HG03139 (cell line): ENCODE data around the gene RPTN.

Experiments used
- ATAC-seq: cut with Tn5 transposase; IDR thresholded peaks from one replicate; pipeline ENCODE4 v1.9.1; 2021; ENCODE audit not compliant: unreplicated experiment

Gene RPTN

GRCh38 chr1:152112101-152112884, 46.7 kb downstream of the RPTN start:
- no peak for ATAC-seq

- no peak for ATAC-seq
These were observed 47.5 kb downstream of the RPTN start for GRCh38 chr1:152111515-152111968.

GRCh38 chr1:152110860-152111514, 48.0 kb downstream of the RPTN start:
- no peak for ATAC-seq

- ATAC-seq = no peak
These were observed 48.6 kb downstream of the RPTN start for GRCh38 chr1:152110365-152110859.

GRCh38 chr1:152109998-152110294, 49.1 kb downstream of the RPTN start:
- ATAC-seq = no peak

DNA sequence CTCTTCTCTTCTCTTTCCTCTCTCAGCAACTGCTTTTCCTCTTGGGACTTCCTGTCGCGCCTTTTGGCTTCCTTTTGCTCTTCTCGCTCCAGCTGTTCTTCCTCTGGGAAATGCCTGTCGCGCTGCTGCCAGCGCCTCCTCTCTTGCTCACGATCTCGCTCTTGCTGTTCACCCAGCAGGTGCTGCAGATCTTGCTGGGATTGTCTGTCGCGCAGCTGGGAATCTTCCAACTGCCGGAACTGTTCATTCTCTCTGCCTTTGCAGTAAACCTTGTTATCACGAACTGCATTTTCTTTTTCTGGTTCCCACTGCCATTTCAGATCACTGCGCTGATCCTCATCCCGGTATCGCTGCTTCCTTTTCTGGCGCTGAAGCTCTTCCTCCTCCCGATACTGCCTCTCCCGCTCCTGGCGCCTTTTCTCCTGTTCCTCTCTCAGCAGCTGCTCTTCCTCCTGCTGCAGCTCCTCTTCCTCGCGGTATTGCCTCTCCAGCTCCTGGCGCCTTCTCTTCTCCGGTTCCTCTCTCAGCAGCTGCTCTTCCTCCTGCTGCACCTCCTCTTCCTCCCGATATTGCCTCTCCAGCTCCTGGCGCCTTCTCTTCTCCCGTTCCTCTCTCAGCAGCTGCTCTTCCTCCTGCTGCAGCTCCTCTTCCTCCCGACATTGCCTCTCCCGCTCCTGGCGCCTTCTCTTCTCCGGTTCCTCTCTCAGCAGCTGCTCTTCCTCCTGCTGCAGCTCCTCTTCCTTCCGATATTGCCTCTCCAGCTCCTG, 49.6 kb downstream of the RPTN start:
- ATAC-seq = no peak

DNA sequence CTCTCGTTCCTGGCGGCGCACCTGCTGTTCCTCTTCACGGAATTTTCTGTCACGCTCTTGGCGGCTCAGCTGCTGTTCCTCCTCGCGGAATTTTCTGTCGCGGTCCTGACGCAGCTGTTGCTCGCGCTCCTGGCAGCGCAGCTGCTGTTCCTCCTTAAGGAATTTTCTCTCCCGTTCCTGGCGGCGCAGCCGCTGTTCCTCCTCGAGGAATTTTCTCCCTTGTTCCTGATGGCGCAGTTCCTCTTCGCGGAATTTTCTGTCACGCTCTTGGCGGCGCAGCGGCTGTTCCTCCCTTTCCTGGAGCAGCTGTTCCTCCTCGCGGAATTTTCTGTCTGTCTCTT, 50.2 kb downstream of the RPTN start:
- ATAC-seq = no peak

DNA sequence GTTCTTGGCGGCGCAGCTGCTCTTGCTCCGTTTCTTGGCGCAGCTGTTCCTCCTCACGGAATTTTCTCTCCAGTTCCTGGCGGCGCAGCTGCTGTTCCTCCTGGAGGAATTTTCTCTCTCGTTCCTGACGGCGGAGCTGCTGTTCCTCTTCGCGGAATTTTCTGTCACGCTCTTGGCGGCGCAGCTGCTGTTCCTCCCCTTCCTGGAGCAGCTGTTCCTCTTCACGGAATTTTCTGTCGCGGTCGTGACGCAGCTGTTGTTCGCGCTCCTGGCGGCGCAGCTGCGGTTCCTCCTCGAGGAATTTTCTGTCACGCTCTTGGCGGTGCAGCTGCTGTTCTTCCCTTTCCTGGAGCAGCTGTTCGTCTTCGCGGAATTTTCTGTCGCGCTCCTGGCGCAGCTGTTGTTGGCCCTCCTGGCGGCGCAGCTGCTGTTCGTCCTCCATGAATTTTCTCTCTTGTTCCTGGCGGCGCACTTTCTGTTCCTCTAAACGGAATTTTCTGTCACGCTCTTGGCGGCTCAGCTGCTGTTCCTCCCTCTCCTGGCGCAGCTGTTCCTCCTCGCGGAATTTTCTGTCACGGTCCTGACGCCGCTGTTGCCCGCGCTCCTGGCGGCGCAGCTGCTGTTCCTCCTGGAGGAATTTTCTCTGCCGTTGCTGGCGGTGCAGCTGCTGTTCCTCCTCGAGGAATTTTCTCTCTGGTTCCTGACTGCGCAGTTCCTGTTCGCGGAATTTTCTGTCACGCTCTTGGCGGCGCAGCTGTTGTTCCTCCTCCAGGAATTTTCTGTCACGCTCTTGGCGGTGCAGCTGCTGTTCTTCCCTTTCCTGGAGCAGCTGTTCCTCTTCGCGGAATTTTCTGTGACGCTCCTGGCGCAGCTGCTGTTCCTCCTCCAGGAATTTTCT, 50.8 kb downstream of the RPTN start:
- no peak for ATAC-seq

DNA sequence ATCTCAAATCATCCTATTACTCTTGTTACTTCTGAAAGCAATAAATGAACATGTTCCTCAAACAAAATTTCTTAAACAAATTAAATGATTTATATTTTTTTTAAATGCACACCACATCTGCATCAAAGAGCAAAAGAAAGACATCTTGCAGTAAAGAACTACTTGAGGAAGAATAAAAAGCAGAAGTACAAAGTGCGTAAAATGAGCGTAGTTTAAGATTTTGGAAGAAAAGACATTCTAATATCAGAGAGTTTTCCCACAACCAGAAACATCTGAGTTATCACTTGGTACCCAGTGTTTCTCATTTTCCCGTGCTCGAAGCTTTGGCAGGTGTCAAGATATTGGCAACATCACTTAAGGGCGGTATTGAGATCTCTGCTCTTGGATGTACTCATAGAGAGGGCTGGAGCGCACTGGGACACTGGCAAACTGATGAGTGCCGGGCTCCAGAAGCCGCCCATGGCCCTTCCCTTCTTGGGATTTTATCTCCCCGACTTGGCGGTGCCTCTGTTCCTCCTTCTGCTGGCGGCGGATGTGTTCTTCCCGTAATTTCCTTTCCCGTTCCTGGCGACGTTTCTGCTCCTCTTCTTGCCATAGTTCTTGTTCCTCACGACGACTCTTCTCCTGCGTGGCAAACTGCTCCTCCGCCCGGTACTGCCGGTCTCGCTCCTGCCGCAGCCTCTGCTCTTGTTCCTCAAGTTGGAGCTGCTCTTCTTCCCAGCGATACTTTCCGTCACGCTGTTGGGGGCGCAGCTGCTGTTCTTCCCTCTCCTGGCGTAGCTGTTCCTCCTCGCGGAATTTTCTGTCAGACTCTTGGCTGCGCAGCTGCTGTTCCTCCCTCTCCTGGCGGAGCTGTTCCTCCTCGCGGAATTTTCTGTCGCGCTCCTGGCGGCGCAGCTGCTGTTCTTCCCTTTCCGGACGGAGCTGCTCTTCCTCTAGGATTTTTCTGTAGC, 51.7 kb downstream of the RPTN start:
- ATAC-seq = no peak

GRCh38 chr1:152104854-152105253, 54.2 kb downstream of the RPTN start:
- no peak for ATAC-seq
